Gastrocnemius medialis (tissue), 4 donors: ENCODE results near the gene NKX6-2. TPM values are rescaled to one million over a fixed set of nuclear protein-coding genes. Genes with fewer than 3 reads are reported as not detected.

Source experiments
- ATAC-seq, 2 donors: fragments of 150-250 bp; one replicate each; pipeline ENCODE4 v1.9.1; 2016
- DNase-seq, 2 donors: peaks; one replicate each; pipeline ENCODE4 v3.0.0-alpha.2; 2019
- H3K27ac ChIP-seq, 4 donors: fragments of 200-600 bp; sonication (generic); 1 replicate in 1 of 4; 2 replicates in 3 of 4; pipeline ENCODE4 v1.5.1; 2016 to 2018; ENCODE audit warnings: mild to moderate bottlenecking in 2 of 4, moderate library complexity in 1 of 4
- H3K27me3 ChIP-seq, 3 donors: fragments of 200-600 bp; sonication (generic) in 2 of 3; 1 replicate in 1 of 3; 2 replicates in 2 of 3; pipeline versions ENCODE4 v1.5.1 to v1.6.0; 2016 to 2019; ENCODE audit warnings: mild to moderate bottlenecking in 1 of 3, moderate library complexity in 1 of 3
- H3K36me3 ChIP-seq, 2 donors: fragments of 200-600 bp; sonication (generic) in 1 of 2; one replicate each; pipeline ENCODE4 v1.5.1; 2017 to 2018
- H3K4me1 ChIP-seq, 2 donors: fragments of 200-600 bp; sonication (generic) in 1 of 2; one replicate each; pipeline ENCODE4 v1.5.1; 2016 to 2017; ENCODE audit warnings: mild to moderate bottlenecking in 2 of 2
- H3K4me3 ChIP-seq, 4 donors: fragments of 200-600 bp; sonication (generic) in 3 of 4; 1 replicate in 1 of 4; 2 replicates in 3 of 4; pipeline ENCODE4 v1.5.1; 2016 to 2019; ENCODE audit warnings: mild to moderate bottlenecking in 2 of 4
- H3K9me3 ChIP-seq, 3 donors: fragments of 200-600 bp; sonication (generic) in 2 of 3; 1 replicate in 1 of 3; 2 replicates in 2 of 3; pipeline ENCODE4 v1.5.1; 2016 to 2019
- CTCF ChIP-seq, 5 experiments: fragments of 450-650 bp in 3 of 5; fragments of 200-600 bp in 2 of 5; sonication (generic) in 2 of 5; IDR thresholded peaks in 4 of 5; conservative IDR thresholded peaks in 1 of 5; 1 replicate in 4 of 5; 2 replicates in 1 of 5; pipeline ENCODE4 v1.5.1; 2016 to 2019; ENCODE audit warnings: antibody characterized with exemption in 5 of 5, mild to moderate bottlenecking in 3 of 5, moderate library complexity in 3 of 5
- POLR2A ChIP-seq, 2 donors: fragments of 450-650 bp; IDR thresholded peaks; one replicate each; pipeline ENCODE4 v1.6.1; 2017; ENCODE audit warnings: antibody characterized with exemption in 2 of 2, mild to moderate bottlenecking in 2 of 2, moderate library complexity in 2 of 2
- in situ Hi-C, 4 donors: fragments of 200-750 bp; cut with MboI; loops; one replicate each; pipeline versions ENCODE4 v1.15.0 to v1.8.0; 2017; ENCODE audit warnings: low sequenced_read_pairs in 4 of 4
- intact Hi-C: fragments of 100-400 bp; cut with DNase I; formaldehyde crosslinking; loops from one replicate; pipeline ENCODE4 v1.15.1; 2023; ENCODE audit warnings: low total_unique reads
- total RNA-seq, 4 donors: library from RNA; depleted of rRNA; stranded (reverse); fragments of >200 nt; gene quantifications; one replicate each; pipeline versions ENCODE4 v1.1.0 to v1.2.3, GENCODE V29; 2016

Gene NKX6-2
- total RNA-seq, 4 donors from 2014 or later: 0.09 TPM; not detected in 3

- no peak overlapping the region for H3K4me3 ChIP-seq
- intact Hi-C loops (no loop called here), in situ Hi-C loops (no loop called here)
- no peak for DNase-seq
- peaks cover 0 to 20% of the 10 kb centered on the region in 2 donors for H3K36me3 ChIP-seq
- peaks cover 0 to 5% of the 10 kb centered on the region in 2 donors for H3K4me1 ChIP-seq
- ATAC-seq: no peak
- no peak for TF ChIP-seq POLR2A (IDR thresholded peaks at IDR 0.05)
- no peak for TF ChIP-seq CTCF (IDR thresholded peaks at IDR 0.05 in 4 of 5, conservative IDR thresholded peaks at IDR 0.05 in 1 of 5)
- H3K9me3 ChIP-seq: no peaks in the 10 kb centered on the region
- H3K27ac ChIP-seq: no peak overlapping the region
- H3K27me3 ChIP-seq: peaks cover 29 to 48% (median 32%) of the 10 kb centered on the region in 3 donors
Observed at GRCh38 chr10:132783165-132783939, 2.6 kb downstream of the NKX6-2 start.

DNA sequence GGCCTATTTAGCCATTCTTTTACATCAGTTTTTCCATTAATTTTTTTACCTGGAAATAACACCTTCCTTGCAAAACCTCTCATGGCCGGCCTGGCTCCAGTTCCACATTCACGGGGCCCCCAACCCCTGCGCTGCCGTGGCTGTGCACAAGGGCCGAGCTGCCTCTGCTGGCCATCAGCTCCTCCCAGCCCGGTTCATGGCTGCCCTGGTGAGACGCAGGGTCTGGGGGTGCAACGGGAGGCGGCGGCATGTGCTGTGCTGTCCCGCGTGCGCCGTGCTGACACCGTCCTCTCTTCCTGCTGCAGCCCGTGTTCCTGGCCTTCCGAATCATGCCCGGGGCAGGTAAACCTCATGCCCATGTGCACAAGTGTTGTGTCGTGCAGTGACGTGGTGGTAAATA, 4.4 kb downstream of the NKX6-2 start:
- in situ Hi-C loops (no loop called here), intact Hi-C loops (no loop called here)
- Histone ChIP-seq H3K4me3 (no peak overlapping the region), H3K4me1 (no peaks in the 10 kb centered on the region), H3K27me3 (peaks cover 16 to 30% (median 19%) of the 10 kb centered on the region in 3 donors), H3K9me3 (no peaks in the 10 kb centered on the region), H3K27ac (no peak overlapping the region), H3K36me3 (peaks cover 0 to 20% of the 10 kb centered on the region in 2 donors)
- TF ChIP-seq POLR2A (IDR thresholded peaks at IDR 0.05) (no peak), CTCF (IDR thresholded peaks at IDR 0.05 in 4 of 5, conservative IDR thresholded peaks at IDR 0.05 in 1 of 5) (no peak)
- DNase-seq: no peak
- no peak for ATAC-seq

DNA sequence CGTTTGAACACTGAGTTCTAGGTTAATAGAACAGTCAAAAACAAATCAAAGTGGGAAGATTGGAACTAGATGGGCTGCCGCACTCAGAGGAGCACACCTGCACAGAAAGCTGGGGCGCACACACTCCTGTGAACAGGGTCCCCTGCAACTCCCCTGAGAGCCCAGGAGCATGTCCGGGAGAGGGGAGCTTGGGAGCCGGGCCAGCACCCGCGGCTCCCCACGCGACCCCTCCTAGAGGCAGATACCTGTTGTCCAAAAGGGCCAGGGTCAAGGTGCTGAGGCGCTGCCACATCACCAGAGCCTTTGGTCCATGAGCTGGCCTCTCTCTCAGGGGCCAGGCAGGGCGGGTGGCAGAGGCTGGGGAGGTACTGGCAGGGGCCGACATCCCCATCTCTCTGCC, 5.6 kb downstream of the NKX6-2 start:
- Histone ChIP-seq H3K4me3 (no peak overlapping the region), H3K27me3 (peaks cover 16 to 26% (median 17%) of the 10 kb centered on the region in 3 donors), H3K27ac (no peak overlapping the region), H3K4me1 (no peaks in the 10 kb centered on the region), H3K36me3 (peaks cover 0 to 20% of the 10 kb centered on the region in 2 donors), H3K9me3 (no peaks in the 10 kb centered on the region)
- ATAC-seq (no peak), DNase-seq (no peak)
- in situ Hi-C loops: no loop called here
- TF ChIP-seq CTCF (IDR thresholded peaks at IDR 0.05 in 4 of 5, conservative IDR thresholded peaks at IDR 0.05 in 1 of 5) (no peak), POLR2A (IDR thresholded peaks at IDR 0.05) (no peak)
- intact Hi-C loops: no loop called here

- intact Hi-C loops (no loop called here), in situ Hi-C loops (no loop called here)
- ATAC-seq: no peak
- Histone ChIP-seq H3K27me3 (peaks cover 10 to 20% (median 11%) of the 10 kb centered on the region in 3 donors), H3K4me3 (no peak overlapping the region), H3K36me3 (peaks cover 0 to 20% of the 10 kb centered on the region in 2 donors), H3K9me3 (no peaks in the 10 kb centered on the region), H3K4me1 (no peaks in the 10 kb centered on the region), H3K27ac (no peak overlapping the region)
- no peak for DNase-seq
- TF ChIP-seq CTCF (IDR thresholded peaks at IDR 0.05 in 4 of 5, conservative IDR thresholded peaks at IDR 0.05 in 1 of 5) (no peak), POLR2A (IDR thresholded peaks at IDR 0.05) (no peak)
Observed at GRCh38 chr10:132779549-132780294, 6.2 kb downstream of the NKX6-2 start.
